ENCODE data around the gene SLC25A42.
A peak's percentile ranks its signal among the peaks of the same experiment; 100 is the strongest.
"Not testable (repeated sequence)": the region's sequence is repeated elsewhere in the genome, so short reads cannot be mapped to it uniquely, and the experiment has no call there.

Gene SLC25A42

GRCh38 chr19:19107654-19108053, 43.9 kb downstream of the SLC25A42 start:
- no peak for FAIRE-seq

- FAIRE-seq, result no peak
These were observed 45.8 kb downstream of the SLC25A42 start for GRCh38 chr19:19109601-19110000.

DNA sequence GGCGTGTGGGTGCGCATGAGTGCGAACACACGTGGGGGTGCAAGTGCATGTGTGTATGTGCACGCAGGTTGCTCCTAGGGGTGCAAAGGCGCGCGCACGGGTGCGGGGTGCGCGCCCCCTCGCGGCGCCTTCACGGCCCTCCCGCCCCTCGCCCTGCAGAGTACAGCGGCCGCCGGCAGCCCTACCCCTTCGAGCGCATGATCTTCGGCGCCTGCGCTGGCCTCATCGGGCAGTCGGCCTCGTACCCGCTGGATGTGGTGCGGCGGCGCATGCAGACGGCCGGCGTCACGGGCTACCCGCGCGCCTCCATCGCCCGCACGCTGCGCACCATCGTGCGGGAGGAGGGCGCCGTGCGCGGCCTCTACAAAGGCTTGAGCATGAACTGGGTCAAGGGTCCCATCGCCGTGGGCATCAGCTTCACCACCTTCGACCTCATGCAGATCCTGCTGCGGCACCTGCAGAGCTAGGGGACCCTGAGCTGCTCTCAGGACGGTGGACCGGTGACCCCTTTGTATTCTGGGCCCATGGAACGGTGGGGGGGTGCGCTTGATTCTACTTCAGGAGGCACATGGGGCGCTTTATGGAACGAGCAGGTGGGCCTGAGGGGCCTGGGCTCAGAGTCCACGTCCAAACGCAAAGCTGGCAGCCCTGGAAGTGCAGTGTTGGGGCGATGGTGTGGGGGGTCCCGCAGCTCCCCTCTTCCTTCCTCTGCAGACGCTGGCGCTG, 46.8 kb downstream of the SLC25A42 start:
- no peak for FAIRE-seq

DNA sequence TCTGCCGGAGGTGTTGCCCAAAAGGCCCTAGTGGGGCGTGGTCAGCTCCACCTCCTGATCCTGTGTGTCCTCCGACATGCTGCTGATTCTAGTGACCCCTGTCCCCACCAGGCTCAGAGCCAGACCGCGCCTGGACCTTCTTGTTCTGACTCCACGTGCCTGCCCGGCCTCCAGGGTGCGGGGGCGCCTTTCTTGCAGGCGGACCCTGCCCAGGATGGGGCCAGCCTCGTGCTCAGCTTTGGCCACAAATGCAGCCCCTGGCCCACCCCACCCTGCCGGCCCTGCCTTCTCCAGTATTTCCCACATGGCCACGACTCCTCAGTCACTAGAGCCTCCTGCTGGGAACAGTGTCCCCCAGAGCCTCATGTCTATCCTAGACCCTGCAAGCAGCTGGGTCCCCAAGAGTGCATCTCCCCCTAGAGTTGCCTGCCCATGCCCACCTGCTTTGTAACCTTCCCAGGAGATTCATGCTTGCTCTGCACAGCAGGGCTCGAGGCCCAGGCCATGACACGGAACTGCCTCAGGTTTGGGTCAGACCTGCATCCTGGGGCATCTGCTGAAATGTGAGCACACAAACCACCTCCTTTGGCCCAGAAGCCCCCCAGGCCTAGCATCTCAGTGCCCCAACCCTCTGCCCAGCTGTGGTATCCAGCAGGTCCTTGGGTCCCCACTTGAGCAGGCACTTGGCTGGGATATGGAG, 47.5 kb downstream of the SLC25A42 start:
- FAIRE-seq, result no peak

DNA sequence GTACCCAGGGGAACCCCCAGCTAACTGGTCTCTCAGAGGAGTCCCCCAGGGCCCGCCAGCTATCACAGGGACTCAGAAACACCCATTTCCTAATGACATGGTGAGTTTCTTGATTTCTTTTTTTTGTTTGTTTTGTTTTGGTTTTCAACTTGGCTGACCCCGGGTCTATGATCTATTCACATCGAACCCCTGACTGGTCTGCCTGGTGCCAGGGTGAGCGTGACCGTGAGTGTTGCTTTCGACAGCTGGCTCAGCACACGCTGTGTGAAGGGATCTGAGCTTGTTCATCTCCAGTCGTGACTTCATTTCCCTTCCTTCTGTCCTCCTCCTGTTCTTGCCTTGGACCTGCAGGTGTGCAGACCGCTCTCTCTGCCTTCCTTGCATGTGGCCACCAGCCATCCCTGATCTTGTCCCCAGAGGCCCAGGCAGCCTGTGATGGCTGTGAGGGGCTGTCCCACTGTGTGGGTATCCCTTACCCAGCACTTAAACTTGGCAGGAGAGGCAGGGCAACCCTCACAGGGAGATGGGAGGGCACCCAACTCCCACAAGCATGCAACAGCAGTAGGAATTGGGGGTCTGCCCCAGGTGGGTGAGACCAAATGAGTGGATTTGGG, 48.3 kb downstream of the SLC25A42 start:
- FAIRE-seq, result no peak

DNA sequence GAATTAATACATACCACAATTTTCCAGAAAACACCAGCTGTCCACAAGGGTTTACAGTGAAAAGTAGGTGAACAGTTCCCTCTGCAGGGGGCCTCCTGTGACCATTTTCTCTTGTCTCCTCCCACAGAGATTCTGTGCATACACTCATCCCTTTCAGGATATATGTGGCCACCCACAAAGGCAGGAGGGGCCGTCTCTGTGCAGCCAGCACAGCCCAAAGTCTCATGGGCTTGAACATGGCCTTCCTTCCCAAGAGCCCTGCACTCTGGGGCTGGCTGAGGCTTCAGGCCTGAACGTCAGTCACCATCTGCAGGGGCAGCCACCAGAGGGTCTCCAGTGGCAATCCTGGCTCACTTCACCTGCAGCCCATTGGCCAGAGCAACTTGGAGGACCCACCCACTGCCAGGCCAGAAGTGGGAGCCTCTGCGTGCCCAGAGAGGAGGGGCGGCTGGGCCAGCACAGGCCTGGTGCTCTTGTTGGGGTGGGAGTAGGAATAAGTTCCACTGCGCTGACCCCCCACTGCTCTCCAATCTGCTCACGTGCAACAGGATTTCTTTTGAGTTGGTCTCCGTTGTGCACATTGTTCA, 49.3 kb downstream of the SLC25A42 start:
- FAIRE-seq, result no peak

DNA sequence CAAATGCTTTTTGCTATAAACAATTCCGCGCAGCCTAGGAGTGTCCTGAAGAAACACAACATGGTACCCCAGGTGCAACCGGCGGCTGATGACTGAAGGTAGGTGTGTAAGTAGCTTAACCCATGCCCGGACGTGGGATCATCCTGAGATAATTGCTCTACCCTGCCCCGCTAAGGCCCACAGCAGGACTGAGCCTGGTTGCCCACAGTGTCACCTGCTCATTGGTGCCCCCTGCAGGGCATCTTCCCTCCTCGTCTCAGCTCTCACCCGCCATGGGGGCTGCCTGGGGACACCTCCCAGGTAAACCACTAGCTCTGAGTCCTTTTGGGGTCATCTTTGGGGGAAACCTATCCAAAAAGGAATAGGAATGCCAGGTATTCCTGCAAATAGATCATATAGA, 52.2 kb downstream of the SLC25A42 start:
- no peak for FAIRE-seq

GRCh38 chr19:19119325-19120237, 55.8 kb downstream of the SLC25A42 start:
- no peak for FAIRE-seq

DNA sequence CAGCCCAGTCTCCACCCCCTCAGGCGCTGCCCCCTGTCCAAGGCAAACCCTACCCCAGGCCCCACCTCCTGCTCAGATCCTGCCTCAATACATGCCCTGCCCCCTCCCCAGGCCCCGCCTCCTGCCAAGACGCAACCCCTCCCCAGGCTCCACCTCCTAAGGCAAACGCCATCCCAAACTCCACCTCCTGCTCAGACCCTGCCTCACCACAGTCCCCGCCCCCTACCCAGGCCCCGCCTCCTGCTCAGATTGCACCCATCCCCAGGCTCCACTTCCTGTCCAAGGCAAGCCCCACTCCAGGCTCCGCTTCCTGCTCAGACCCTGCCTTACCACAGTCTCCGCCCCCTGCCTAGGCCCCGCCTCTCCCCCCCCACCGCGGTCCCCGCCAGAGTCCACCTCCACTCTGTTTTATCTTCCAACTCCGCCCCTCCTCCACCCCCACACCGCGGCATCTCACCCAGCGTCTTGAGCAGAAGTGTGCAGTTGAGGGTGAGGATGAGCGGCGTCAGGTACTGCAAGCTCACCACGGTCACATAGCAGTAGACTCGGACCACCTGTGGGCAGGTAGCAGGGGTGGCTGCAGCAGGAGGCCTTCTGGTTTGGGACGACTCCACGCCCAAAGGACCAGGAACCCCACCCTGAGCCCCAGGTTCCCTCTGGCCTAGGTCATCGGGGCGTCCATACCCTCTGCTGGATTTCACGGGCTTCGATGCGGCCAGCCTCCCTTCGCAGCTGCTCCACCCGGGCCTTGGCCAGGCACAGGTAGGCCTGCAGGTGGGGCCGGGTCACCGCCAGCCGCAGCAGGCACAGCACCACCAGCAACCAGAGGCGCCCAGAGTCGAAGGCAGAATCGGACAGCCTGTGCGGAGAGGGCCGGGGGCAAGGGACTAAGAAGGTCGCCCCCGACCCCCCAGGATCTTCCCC, 56.8 kb downstream of the SLC25A42 start:
- no peak for FAIRE-seq

GRCh38 chr19:19121371-19121770, 57.6 kb downstream of the SLC25A42 start:
- FAIRE-seq, result no peak

DNA sequence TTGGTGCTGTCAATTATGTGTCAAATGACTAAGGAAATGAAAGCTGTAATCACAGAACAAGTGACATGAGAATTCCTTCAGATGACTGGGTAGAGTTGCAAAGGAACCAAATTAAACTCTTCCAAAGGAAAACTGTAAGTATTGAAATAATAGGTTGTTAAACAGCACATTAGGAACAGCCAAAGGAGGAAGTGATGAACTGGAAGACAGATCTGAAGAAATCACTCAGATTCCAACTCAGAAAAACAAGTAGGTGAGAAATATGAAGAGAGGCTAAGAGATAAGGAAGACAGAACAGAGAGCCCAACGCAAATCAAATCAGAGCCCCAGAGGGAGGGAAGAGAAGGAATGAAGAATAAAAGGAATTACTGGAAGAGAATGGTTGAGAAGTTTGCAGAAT, 59.1 kb downstream of the SLC25A42 start:
- no peak for FAIRE-seq

DNA sequence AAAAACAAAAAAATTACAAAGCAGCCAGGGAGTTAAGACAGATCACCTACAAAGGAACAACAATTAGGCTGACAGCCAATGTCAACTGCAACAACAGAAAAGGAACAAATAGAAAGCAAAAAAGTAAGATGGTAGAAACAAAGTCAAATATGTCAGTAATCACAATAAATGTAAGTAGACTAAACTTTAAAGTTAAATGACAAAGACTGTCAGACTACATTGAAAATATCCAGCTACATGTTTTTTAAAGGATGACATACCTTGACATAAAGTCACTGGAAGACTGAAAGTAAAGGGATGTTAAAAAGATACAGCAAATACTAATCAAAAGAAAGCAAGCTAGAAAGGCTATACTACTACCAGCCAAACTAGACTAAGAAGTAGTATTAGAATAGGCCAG, 59.6 kb downstream of the SLC25A42 start:
- FAIRE-seq, result no peak

- no peak for FAIRE-seq
These were observed 62.3 kb downstream of the SLC25A42 start for GRCh38 chr19:19126102-19126501.

DNA sequence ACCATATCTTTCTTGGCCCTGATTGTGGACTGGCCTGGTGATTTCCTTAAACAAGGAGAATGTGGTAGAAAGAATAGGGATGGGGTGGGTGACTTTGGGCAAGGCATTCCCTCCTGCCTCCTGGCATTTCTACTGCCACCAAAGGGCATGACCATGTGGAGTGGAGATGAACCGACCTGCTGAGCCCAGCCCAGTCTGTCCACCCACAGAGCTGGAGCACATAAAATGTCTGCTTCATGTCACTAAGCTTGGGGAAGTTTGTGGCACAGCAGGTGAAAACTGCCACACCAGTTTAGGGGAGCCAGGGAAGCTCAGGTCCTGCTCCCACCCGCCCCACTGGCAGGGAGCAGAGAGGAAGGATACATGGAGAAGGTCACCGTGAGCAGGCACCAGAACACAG, 68.2 kb downstream of the SLC25A42 start:
- FAIRE-seq, result no peak

- FAIRE-seq, result no peak
These were observed 69.1 kb downstream of the SLC25A42 start for GRCh38 chr19:19132912-19133311.

- FAIRE-seq, result no peak
These were observed 70.2 kb downstream of the SLC25A42 start for GRCh38 chr19:19133985-19134384.

DNA sequence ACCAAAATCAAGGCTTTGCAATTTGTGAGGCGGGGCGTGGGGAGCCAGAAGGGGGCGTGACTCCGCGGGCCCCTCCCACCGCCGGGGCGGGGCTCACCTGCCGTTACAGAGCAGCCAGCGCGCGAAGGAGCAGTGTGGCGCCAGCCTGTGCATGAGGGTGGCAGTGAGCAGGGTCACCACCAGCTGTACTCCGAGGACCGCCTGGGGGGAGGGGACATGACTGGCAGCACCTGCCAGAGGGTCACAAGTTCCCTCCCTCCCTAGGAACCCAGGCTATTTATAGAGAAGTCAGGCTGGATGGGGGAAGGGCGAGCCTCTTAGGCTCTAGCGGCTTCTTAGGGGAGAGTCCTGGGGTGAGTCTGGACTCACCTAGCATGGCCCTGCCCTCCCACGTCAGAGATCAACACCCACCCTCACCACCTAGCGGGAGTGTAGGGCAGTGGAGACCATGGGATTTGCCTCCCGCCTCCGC, 70.9 kb downstream of the SLC25A42 start:
- FAIRE-seq, result no peak

GRCh38 chr19:19135713-19136112, 71.9 kb downstream of the SLC25A42 start:
- FAIRE-seq, result not testable (repeated sequence)

DNA sequence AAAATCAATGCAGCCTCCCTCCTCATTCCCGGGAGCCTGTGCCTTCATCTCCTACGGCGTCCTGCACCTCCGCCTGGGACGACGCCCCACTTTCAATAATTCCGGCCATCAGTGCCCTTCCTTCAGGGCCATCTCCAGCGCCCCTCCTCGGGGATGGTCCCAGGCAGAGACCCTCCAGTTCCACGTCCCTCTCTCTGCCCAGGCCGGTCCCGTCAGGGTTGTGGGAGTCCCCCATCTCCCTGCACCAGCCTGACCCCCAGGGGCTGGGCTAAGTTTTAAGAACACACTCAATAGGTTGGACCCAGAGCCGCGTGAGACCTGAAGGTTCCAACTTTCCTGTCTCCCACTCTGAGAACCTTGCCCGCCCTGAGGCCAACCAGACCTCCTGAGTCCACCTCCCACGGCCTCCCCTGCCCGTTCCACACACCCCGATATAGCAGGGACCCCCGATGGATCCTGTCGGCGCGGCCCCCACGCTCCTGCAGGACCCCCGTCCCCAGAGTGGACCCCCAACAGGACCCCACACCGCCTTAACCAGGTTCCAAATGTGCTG, 73.8 kb downstream of the SLC25A42 start:
- FAIRE-seq, result no peak

DNA sequence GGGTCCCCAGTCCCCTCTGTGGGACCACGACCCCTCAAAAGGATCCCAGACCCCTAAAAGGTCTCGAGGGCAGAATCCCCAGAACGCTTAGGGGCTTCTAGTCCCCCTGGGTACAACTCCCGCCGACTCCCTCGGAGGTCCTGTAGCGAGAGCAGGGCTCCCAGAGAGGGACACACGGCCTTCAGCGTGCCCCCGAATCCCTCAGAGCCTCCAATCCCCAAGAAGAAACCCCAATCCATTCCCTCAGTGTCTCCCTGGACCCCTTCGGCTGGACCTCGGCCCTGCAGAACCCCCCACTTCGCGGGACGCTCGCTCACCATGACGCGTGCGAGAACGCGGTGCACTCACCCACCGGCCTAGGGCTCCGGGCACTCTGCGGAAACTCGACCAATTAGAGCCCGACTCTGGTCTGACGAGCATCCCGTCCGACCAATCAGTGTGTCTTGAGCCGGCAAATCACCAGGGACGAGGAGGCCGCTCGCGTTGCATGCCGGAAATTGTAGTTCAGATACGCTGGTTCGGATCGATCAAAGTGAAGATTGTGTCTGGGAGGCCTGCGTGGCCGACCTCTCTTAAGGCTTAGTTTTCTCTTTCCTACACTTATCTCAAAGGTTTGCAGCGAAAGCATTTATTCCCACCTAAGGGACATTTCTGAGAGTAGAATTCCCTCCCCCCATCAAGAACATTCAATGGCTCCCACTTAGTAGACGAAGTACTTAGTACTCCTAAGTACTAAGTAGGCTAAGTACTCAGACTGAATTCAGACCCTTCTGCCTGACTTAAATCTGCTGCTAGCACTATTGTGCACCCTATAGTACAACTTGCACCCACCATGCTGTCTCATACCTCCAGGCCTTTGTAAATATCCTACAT, 74.6 kb downstream of the SLC25A42 start, which contains the start of gene TMEM161A:
Gene TMEM161A, minus strand, starts transcription at position 370 of the 873 bp plus-strand sequence. Its CDS starts 50 bp downstream, at position 320.
- FAIRE-seq, result peak; percentile 96

All from G401.6 (cell line).